NCI-H2196 treated with DMSO at 0.1 percent for 48 hours (cell line): Measurements from ENCODE around the gene BPIFB3.
A peak's percentile ranks its signal among the peaks of the same experiment; 100 is the strongest.

ENCODE experiments used
- DNase-seq: peaks from one replicate; lab custom pipeline; 2025; ENCODE audit not compliant: unreplicated experiment; lab: John Stamatoyannopoulos, UW

BPIFB3 gene

GRCh38 chr20:33082546-33082945 lies 28.8 kb downstream of the BPIFB3 start:
- DNase-seq, result no peak

GRCh38 chr20:33083544-33084340 lies 30.0 kb downstream of the BPIFB3 start:
- no peak for DNase-seq

DNA sequence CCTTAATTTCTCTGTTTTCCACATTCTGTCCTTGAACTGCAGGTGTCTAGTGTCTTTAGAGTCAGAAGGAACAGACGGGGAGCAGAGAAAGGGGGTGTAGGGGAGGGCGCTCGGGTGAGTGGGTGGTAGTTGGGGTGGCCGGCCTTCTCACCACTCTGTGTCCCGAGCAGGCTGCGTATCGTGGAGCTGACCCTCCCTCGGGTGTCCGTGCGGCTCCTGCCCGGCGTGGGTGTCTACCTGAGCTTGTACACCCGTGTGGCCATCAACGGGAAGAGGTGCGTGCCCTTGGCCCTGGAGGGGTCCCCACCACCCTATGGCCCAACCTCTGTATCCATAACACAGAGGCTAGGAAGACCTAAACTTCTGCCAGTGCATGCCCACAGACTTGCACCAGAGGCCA lies 31.0 kb downstream of the BPIFB3 start:
- no peak for DNase-seq

DNA sequence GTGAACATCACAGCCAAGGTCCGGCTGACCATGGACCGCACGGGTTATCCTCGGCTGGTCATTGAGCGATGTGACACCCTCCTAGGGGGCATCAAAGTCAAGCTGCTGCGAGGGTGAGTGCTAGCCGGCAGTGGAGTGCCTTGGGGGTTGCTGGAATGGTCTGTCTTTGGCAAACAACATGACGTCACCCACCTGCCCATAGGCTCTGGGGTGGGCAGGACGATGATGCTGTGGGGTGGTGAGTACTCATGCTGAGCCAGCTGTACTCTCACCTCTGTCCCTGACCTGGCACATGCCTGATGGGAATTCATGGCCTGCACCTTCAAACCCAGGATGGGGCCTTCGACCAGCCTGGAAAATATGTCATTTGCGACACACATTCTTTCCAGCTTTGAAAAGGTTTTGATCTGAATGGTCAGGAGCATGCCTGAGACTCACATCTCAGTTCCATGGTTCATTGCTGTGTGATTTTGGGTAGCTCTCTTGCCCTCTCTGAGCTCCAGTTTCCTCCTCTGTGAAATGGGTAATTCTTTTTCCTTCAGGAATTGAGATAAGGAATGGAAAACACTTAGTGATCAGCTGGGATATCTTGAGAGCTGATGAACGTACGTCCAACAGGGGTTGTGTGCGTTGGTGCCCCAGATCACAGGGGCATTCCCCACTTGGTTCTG lies 32.5 kb downstream of the BPIFB3 start:
- DNase-seq, result no peak

- no peak for DNase-seq
Observed at GRCh38 chr20:33091147-33091546, 37.4 kb downstream of the BPIFB3 start.

GRCh38 chr20:33091693-33092092 lies 38.0 kb downstream of the BPIFB3 start:
- no peak for DNase-seq

- no peak for DNase-seq
Observed at GRCh38 chr20:33092361-33092760, 38.7 kb downstream of the BPIFB3 start.

- DNase-seq, result no peak
Observed at GRCh38 chr20:33093074-33093473, 39.4 kb downstream of the BPIFB3 start.

DNA sequence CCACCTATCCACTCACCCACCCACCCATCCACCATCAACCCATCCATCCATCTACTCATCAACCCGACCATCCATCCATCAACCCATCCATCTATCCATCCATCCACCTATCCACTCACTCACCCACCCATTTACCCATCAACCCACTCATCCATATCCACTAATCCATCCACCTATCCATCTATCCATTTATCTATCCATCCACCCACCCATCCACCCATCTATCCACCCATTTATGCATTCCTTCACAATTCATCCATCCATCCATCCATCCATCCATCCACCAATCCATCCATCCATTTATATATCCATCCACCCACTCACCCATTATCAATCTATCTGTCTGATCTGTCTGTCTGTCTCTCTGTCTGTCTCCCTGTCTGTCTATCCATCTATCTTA lies 39.9 kb downstream of the BPIFB3 start:
- no peak for DNase-seq

DNA sequence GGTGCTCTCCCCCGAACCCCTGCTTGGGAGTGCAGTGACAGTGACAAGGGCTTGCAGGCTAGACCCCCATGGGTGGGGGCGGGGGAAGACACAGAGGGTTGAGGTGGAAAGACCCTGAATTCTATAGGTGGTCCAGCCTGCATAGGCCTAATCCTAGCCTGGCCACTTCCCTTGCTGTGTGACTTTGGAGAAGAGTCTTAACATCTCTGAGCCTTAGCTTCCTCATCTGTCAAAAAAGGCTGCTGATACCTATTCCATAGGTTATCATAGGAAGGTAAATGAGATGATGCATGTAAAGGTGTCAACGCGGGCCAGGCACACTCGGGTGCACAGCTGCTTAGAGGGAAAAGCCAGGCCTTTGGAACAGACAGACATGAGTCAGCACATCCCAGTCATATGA lies 41.5 kb downstream of the BPIFB3 start:
- no peak for DNase-seq

DNA sequence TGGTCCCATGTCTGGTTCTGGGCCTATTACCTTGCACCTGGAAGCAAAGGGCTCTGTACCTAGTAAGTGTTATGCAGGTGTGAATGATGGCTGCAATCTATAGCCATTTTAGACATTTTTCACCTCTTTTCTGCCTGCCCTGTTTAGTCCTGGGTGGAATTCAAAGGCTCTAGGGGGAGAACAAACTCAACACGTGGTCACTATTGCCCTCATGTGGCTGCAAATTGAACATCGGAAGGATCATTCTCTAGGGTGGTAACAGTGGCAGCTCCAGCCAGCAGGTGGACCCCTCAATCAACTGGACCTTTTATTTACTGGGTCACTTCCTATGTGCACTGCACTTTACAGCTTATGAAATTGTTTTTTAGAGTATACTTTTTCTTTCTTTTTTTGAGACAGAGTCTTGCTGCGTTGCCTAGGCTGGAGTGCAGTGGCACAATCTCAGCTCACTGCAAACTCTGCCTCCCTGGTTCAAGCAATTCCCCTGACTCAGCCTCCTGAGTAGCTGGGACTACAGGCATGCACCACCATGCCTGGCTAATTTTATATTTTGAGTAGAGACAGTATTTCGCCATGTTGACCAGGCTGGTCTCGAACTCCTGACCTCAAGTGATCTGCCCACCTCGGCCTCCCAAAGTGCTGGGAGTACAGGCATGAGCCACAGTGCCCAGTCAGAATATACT lies 42.3 kb downstream of the BPIFB3 start:
- peak; percentile 74 for DNase-seq

DNA sequence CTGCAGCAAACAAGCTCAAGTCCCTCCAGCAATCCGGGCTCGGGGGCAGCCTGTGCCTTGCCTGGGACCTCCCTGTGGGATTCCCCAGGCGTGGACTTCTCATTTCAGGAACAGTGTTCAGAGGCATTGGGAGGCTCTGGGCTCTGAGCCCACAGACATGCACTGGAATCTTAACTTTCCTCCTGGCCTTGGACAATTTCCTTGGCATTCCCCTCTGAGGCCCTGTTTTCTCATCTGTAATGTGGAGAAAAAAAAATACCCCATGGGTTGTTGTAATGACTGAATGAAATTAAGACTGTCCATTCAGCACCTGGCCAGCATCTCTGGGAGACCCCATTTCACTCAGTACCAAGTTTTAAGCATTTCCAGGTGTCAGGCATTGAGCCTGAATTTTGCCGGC lies 43.3 kb downstream of the BPIFB3 start:
- DNase-seq, result no peak

GRCh38 chr20:33099843-33100538 lies 46.3 kb downstream of the BPIFB3 start:
- no peak for DNase-seq

DNA sequence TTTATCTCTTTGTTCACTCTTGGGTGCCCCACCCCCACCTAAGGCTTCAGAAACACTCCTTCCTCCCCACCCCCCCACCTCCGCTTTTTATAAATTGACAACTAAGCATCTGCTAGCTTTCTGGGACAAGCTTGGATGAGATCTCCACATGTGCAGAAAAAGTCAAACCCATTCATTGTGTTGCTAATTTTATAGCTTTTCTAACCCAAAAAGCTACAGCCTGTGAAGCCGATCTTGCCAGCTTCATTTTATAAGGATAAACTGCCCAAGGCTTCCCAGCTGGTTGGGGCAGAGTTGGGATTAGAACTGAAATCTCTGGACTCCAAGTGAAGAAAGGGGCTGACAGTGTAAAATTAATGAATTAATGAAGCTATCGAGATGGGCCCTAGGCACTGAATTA lies 49.9 kb downstream of the BPIFB3 start:
- no peak for DNase-seq

DNA sequence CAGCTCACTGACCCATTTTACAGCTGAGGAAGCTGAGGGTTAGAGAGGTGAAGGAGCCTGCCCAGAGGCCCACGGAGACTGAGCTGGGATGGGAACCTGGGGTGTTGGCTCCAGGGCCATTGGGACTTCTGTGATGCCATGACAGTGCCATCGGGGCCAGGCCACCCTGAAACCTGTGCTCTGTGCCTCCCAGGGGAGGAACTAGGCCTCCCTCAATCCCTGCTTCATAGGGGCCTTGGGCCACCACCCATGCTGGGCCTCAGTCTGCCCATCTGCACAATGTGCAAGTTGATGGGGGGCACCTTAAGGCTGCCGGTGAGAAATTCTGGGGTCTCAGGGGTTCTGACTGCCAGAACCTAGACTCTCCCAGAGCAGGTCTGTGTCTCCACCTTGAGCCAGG lies 50.6 kb downstream of the BPIFB3 start:
- DNase-seq, result no peak

DNA sequence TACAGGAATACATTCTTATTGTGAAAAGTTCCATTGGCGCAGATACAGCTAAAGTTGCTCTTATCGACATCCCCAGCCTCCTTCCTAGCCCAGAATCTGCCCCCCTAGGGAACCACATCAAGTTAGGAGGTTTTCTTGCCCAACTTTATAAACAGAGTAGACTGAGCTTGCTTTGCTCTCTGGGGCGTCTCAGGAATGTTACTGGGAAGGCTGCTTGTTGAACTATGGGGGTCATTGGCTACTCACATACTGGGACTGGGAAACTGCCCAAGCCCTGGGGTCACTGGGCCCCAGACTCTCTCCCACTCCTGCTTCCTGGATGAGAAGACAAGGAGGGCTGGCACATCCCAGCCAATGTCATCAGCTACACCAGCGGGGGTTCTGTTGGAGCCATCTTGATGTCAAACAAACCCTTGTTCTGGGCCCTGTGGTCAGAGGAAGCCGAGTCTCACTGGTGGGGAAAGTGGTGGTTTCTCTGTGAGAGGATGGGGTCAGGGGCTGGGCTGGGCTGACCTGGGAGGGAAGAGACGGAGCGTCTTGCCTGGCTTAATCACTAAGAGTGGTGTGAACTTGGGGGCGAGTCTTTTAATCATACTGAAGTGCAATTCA lies 51.7 kb downstream of the BPIFB3 start:
- no peak for DNase-seq

GRCh38 chr20:33106058-33106620 lies 52.4 kb downstream of the BPIFB3 start:
- peak; percentile 43 for DNase-seq

DNA sequence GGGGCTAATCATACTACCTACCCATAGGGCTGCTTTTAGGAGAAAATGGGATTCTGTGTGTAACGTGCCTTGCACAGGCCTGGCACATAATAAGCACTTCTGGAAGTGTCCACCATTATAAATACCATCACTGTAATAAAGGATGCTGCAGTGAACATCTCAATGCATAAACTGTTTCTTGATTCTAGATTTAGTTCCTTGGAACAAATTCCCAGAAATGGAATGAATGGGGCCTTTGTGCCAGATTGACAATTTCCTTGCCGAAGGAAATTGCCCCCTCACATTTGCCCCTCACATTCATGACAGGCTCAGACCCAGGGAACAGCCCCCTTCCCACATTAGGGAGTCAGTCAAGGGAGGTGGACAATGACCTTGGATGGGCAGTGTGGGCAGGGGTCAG lies 55.0 kb downstream of the BPIFB3 start:
- DNase-seq, result no peak

- DNase-seq, result no peak
Observed at GRCh38 chr20:33110147-33110825, 56.6 kb downstream of the BPIFB3 start.

- no peak for DNase-seq
Observed at GRCh38 chr20:33111306-33111705, 57.6 kb downstream of the BPIFB3 start.
